Measurements from ENCODE around the gene CABCOCO1. TPM values are rescaled to one million over a fixed set of nuclear protein-coding genes. Genes with fewer than 3 reads are reported as not detected.

Gene CABCOCO1
- total RNA-seq, 1 experiment from 2014 or later: not detected

DNA sequence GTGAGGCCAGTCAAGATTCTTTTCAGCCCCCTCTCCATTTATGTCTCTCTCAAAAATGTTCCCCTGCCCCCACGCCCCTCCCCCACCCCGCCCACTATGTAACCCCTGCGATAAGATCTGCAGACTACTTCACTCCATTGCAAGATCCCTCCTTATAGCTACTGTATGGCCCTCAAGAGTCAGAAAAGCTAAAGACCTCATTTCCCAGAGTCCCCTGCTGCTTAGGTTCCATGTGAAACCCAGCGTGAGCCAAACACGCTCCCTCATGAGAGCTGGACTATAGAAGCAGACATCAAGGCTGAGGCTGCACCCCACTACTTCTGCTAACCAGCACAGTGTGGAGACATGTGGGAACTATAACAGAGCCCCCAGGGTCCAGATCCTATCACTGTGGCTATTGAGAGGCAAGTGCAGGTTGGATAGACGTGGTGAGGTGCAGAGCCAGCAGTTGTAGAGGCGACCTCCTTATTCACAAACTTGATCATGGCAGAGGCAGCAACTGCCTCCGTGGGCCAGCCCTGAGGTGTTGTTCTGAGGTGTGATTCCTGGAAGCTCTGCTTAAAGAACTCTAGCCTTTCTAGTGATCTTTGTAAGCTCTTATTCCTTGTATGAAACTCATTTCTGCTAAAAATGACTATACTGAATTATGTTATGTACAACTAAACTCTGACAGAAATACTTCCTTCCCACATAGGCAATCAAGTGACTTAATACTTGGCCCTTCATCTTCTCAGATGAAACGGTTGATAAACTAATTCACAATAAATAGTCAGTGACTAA, 121.8 kb downstream of the CABCOCO1 start:
- Histone ChIP-seq H3K4me3 (ENCODE audit: low read depth, low read length, poor library complexity, severe bottlenecking) (no peak overlapping the region), H3K27me3 (replicated peaks; ENCODE audit: insufficient read depth, low read depth, low read length, poor library complexity) (no peaks in the 10 kb centered on the region), H3K4me1 (ENCODE audit: insufficient read depth, low read length, poor library complexity, severe bottlenecking) (peaks cover 17% of the 10 kb centered on the region), H3K36me3 (ENCODE audit: insufficient read depth, low read length, poor library complexity, severe bottlenecking) (no peaks in the 10 kb centered on the region), H3K27ac (ENCODE audit: low read depth, low read length, poor library complexity, severe bottlenecking) (no peak overlapping the region), H3K9me3 (ENCODE audit: low read depth, low read length, poor library complexity, severe bottlenecking) (no peaks in the 10 kb centered on the region)
- POLR2A ChIA-PET (ENCODE audit: low non-redundant PET): no interaction called here
- CTCF ChIA-PET: no interaction called here
- intact Hi-C loops (cut with micrococcal nuclease; ENCODE audit: unreplicated experiment): no loop called here
- DNase-seq (ENCODE audit: low spot score): no peak
- BruUV-seq (replicated peaks): no TSS peak
- TF ChIP-seq, protein P1, sequence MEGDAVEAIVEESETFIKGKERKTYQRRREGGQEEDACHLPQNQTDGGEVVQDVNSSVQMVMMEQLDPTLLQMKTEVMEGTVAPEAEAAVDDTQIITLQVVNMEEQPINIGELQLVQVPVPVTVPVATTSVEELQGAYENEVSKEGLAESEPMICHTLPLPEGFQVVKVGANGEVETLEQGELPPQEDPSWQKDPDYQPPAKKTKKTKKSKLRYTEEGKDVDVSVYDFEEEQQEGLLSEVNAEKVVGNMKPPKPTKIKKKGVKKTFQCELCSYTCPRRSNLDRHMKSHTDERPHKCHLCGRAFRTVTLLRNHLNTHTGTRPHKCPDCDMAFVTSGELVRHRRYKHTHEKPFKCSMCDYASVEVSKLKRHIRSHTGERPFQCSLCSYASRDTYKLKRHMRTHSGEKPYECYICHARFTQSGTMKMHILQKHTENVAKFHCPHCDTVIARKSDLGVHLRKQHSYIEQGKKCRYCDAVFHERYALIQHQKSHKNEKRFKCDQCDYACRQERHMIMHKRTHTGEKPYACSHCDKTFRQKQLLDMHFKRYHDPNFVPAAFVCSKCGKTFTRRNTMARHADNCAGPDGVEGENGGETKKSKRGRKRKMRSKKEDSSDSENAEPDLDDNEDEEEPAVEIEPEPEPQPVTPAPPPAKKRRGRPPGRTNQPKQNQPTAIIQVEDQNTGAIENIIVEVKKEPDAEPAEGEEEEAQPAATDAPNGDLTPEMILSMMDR (conservative IDR thresholded peaks at IDR 0.05; ENCODE audit: low read depth, low read length): no peak
- TF ChIP-seq EZH2 (IDR thresholded peaks at IDR 0.05; ENCODE audit: borderline replicate concordance, low read depth, low read length, poor library complexity, severe bottlenecking): no peak

DNA sequence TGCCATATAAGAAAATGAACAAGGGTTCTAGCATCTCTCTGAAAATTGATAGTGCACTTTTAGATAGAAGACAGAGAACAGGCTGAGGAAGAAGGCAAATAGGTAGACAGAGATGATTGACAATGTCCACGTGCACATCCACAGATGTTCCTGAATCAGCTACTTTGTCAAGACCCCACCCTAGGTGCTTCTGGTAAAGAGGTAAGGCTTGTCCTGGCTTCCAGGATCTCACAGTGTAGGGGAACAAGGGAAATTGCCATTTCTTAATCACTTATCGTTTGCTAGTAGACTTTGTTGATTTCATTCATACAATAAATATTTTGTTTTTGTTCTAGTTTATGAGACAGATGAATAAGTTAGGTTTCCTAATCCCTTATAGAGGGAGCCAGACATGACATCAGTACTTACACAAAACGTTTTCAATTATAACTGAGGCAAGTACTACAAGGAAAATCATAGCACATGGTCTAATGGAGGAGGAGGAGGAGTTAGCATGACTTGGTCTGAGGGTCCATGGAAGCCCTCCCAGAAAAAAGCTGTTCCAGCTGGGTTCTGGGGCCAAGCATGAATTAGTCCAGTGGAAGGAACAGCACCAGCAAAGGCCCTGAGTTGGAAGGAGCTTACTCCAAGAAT, 122.9 kb downstream of the CABCOCO1 start:
- H3K36me3 ChIP-seq (ENCODE audit: insufficient read depth, low read length, poor library complexity, severe bottlenecking): no peaks in the 10 kb centered on the region
- no peaks in the 10 kb centered on the region for H3K27me3 ChIP-seq (replicated peaks; ENCODE audit: insufficient read depth, low read depth, low read length, poor library complexity)
- ChIA-PET POLR2A (ENCODE audit: low non-redundant PET) (no interaction called here), CTCF (no interaction called here)
- H3K4me3 ChIP-seq (ENCODE audit: low read depth, low read length, poor library complexity, severe bottlenecking): no peak overlapping the region
- DNase-seq (ENCODE audit: low spot score): no peak
- H3K9me3 ChIP-seq (ENCODE audit: low read depth, low read length, poor library complexity, severe bottlenecking): no peaks in the 10 kb centered on the region
- TF ChIP-seq, protein P1 (conservative IDR thresholded peaks at IDR 0.05; ENCODE audit: low read depth, low read length): no peak
- no peak for TF ChIP-seq EZH2 (IDR thresholded peaks at IDR 0.05; ENCODE audit: borderline replicate concordance, low read depth, low read length, poor library complexity, severe bottlenecking)
- peaks cover 13% of the 10 kb centered on the region for H3K4me1 ChIP-seq (ENCODE audit: insufficient read depth, low read length, poor library complexity, severe bottlenecking)
- no TSS peak for BruUV-seq (replicated peaks)
- H3K27ac ChIP-seq (ENCODE audit: low read depth, low read length, poor library complexity, severe bottlenecking): no peak overlapping the region
- intact Hi-C loops (cut with micrococcal nuclease; ENCODE audit: unreplicated experiment): no loop called here

DNA sequence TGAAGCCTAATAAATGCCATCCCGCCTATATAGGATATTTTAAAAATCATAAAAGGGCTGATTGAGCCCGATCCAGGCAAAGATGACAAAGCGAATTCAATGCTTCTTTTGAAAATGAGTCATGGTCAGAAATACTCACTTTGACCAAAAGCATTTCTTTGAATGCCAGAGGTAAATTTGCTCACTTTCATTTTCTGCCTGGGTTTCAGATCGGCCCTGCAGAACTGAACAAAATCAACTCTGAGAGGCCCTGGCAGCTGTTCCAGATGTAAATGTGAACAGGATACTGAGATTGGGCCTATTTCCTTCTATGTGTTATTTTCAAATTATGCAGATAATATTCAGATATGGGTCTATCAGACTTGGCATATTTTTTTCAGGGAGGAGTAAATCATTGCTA, 124.0 kb downstream of the CABCOCO1 start:
- intact Hi-C loops (cut with micrococcal nuclease; ENCODE audit: unreplicated experiment): no loop called here
- CTCF ChIA-PET: no interaction called here
- Histone ChIP-seq H3K4me1 (ENCODE audit: insufficient read depth, low read length, poor library complexity, severe bottlenecking) (peaks cover 6% of the 10 kb centered on the region), H3K9me3 (ENCODE audit: low read depth, low read length, poor library complexity, severe bottlenecking) (no peaks in the 10 kb centered on the region), H3K4me3 (ENCODE audit: low read depth, low read length, poor library complexity, severe bottlenecking) (no peak overlapping the region), H3K27me3 (replicated peaks; ENCODE audit: insufficient read depth, low read depth, low read length, poor library complexity) (no peaks in the 10 kb centered on the region), H3K36me3 (ENCODE audit: insufficient read depth, low read length, poor library complexity, severe bottlenecking) (no peaks in the 10 kb centered on the region), H3K27ac (ENCODE audit: low read depth, low read length, poor library complexity, severe bottlenecking) (no peak overlapping the region)
- no peak for TF ChIP-seq EZH2 (IDR thresholded peaks at IDR 0.05; ENCODE audit: borderline replicate concordance, low read depth, low read length, poor library complexity, severe bottlenecking)
- TF ChIP-seq, protein P1 (conservative IDR thresholded peaks at IDR 0.05; ENCODE audit: low read depth, low read length): no peak
- POLR2A ChIA-PET (ENCODE audit: low non-redundant PET): no interaction called here
- DNase-seq (ENCODE audit: low spot score): no peak
- no TSS peak for BruUV-seq (replicated peaks)

Data from A673 (cell line).